GM18909 (cell line): ENCODE results near the gene SLC17A7.
"Not testable (repeated sequence)": the region's sequence is repeated elsewhere in the genome, so short reads cannot be mapped to it uniquely, and the experiment has no call there.

ENCODE experiments used
- ATAC-seq: cut with Tn5 transposase; IDR thresholded peaks from one replicate; pipeline ENCODE4 v1.9.1; 2021; ENCODE audit warnings: mild to moderate bottlenecking; ENCODE audit not compliant: unreplicated experiment, poor library complexity

Gene SLC17A7

GRCh38 chr19:49470615-49470978 lies 29.3 kb upstream of the SLC17A7 start:
- no peak for ATAC-seq

DNA sequence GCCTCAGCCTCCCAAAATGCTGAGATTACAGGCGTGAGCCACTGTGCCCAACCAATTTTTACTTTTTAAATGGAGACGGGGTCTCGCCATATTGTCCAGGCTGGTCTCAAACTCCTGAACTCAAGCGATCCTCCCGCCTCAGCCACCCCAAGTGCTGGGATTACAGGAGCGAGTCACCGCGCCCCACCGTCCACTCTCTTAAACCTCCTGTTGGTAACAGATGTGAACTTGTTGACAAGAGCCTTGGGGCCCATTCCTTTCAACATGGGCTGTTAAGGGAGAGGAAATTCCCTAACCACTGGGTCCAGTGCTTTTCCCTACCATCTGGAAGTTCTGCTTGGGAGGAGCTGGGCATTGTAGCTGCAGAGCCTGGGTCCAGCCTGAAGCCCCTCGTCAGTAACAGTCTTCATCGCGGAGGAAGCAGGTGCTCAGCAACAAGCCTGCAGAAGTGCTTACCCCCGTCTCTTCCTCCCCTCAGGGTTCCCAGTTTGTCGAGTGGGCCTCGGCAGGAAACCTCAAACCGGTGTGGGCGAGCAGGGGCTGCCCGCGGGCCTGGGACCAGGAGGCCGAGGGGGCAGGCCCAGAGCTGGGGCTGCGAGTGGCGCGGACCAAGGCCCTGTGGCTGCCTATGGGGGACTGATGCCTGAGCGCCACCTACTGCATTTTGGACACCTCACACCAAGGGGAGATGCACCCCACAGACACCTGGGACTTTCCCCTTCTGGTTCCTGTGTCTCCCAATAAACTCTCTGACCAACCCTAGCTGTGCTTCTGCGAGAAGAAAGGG lies 28.7 kb upstream of the SLC17A7 start:
- ATAC-seq: peak; percentile 56

DNA sequence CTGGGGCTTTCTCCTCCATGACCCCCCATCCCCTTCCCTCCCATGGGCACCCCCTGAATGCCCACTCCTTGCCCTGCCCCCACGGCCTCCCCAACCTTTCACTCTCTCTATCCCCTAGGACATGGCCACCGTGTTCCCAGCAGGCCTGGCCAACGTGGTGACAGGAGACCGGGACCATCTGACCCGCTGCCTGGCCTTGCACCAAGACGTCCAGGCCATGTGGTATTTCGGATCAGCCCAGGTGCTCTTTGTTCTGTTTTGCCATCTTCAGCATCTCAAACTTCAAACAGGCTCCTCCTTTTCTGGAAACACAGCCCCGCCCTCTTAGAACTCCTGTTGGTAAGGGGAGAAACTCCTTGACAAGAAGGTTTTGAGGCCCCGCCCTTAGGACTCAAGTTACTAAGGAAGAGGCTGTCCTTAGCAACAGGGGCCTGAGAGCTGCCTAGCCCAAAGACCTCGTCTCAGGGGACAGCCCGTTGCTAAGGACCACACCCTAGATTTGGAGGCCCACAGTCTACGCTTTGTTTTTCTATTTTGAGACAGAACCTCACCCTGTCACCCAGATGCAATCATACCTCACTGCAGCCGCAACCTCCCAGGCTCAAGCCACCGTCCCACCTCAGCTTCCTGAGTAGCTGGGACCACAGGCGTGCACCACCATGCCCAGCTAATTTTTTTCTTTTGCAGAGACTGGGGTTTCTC lies 27.6 kb upstream of the SLC17A7 start:
- peak; percentile 57 for ATAC-seq

GRCh38 chr19:49468199-49468598 lies 26.9 kb upstream of the SLC17A7 start:
- no peak for ATAC-seq

DNA sequence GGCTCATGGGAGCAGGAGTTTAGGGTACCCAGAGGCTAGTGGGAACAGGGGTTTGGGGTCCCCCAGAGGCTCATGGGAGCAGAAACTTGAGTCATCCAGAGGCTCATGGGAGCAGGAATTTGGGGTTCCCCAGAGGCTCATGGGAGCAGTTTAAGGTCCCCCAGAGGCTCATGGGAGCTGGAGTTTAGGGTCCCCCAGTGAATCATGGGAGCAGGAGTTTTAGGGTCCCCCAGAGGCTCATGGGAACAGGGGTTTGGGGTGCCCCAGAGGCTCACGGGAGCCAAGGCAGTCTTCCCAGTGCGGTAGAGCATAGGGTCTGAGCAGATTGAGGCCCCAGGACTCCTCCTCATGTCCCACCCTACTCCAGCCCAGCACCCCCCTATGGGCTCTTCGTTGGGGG lies 24.0 kb upstream of the SLC17A7 start:
- ATAC-seq: no peak

- no peak for ATAC-seq
Observed at GRCh38 chr19:49463960-49464740, 22.8 kb upstream of the SLC17A7 start.

- no peak for ATAC-seq
Observed at GRCh38 chr19:49462492-49462891, 21.2 kb upstream of the SLC17A7 start.

- no peak for ATAC-seq
Observed at GRCh38 chr19:49461656-49462055, 20.3 kb upstream of the SLC17A7 start.

GRCh38 chr19:49461130-49461529 lies 19.8 kb upstream of the SLC17A7 start:
- not testable (repeated sequence) for ATAC-seq

GRCh38 chr19:49459388-49459787 lies 18.1 kb upstream of the SLC17A7 start:
- ATAC-seq: no peak

DNA sequence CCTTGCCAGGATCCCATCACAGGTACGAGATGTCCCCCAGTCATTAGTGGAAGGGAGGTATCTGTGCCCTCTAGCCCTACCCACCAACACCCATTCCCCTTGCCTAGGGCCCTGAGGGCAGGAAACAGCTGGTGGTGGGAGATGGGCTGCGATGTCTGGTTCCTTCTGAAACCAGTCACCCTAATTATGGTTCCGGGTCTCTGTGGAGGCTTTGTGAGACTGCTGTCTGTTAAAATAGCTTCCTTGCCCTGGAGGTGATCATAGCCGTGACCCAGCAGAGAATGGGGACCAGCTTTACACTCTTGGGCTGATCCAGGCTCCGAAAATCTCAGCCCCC lies 17.2 kb upstream of the SLC17A7 start:
- no peak for ATAC-seq

GRCh38 chr19:49456326-49456725 lies 15.0 kb upstream of the SLC17A7 start:
- ATAC-seq: no peak

GRCh38 chr19:49455773-49456172 lies 14.4 kb upstream of the SLC17A7 start:
- no peak for ATAC-seq

DNA sequence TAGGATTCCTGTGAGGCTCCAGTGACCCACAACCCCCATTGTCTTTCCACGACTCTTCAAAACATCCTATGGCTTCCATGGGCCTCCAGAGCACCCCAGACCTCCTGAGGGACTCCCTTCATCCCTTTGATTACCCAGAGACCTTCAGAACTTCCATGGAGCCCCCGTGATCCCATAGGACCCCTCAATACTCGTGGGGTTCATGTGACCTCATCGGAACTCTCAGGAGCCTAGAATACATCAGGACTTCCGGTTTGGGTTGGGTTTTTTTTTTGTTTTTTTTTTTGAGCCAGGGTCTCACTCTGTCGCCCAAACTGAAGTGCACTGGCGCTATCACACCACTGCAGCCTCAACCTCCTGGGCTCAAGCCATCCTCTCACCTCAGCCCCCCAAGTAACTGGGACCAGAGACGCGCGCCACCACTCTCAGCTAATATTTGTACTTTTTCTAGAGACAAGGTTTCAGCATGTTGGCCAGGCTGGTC lies 12.5 kb upstream of the SLC17A7 start:
- ATAC-seq: no peak

- peak; percentile 84 for ATAC-seq
Observed at GRCh38 chr19:49453013-49453756, 11.9 kb upstream of the SLC17A7 start, which contains the start of gene ALDH16A1. Gene ALDH16A1 (plus strand): TSS chr19:49453225. CDS start chr19:49453332, 107 bp downstream.

DNA sequence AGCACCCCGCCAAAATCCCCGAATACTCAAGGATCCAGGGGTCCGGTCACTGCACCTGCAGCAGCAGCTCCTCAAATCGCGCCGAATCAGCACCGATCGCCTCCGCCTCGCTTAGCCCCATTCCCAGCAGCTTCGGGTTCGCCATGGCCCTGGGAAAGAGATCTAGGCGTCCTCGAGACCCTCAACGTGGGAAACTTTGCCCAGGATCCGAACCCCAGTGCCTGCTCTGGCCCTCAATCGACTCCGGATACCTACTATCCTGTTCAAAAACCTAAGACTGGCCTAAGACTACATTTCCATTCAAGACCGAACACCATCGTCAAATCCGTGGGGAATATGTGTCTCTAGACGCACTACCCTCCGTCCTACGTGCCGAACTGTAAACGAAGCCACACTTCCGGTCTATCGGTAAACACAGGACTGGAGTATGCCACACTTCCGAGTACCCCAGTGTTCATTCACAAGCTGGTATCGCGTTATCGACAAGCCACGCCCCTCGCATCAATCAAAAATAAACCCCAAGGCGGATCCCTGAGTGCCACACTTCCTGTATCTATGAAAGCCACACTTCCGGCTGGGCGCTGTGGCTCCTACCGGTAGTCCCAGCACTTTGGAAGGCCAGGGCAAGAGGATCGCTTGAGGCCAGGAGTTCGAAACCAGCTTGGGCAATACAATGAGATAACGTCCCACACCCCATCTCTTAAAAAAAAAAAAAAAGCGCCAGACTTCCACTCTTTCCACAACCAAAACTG lies 10.3 kb upstream of the SLC17A7 start, which contains the start of gene PIH1D1:
PIH1D1 (minus strand) TSS at position 385 of the 752 bp plus-strand sequence; CDS start at position 145, 240 bp downstream.
- ATAC-seq: peak; percentile 64

- ATAC-seq: no peak
Observed at GRCh38 chr19:49450405-49450804, 9.1 kb upstream of the SLC17A7 start.

GRCh38 chr19:49448432-49448786 lies 7.1 kb upstream of the SLC17A7 start:
- ATAC-seq: no peak
